Osteocyte (in vitro differentiated cells): Measurements from ENCODE around the gene MAEA. TPM values are rescaled to one million over a fixed set of nuclear protein-coding genes. Genes with fewer than 3 reads are reported as not detected.

Experiments
- DNase-seq: peaks from one replicate; pipeline ENCODE4 v3.0.0; 2021; ENCODE audit warnings: mixed read lengths; ENCODE audit not compliant: unreplicated experiment; ENCODE audit errors: extremely low spot score
- H3K27ac Mint-ChIP-seq: one replicate; pipeline ENCODE4 v1.8.0; 2021; ENCODE audit warnings: mild to moderate bottlenecking, mixed read lengths; ENCODE audit not compliant: unreplicated experiment
- H3K27me3 Mint-ChIP-seq: one replicate; pipeline ENCODE4 v1.8.0; 2021; ENCODE audit warnings: mixed read lengths; ENCODE audit not compliant: unreplicated experiment
- H3K36me3 Mint-ChIP-seq: one replicate; pipeline ENCODE4 v1.8.0; 2021; ENCODE audit warnings: mixed read lengths; ENCODE audit not compliant: unreplicated experiment
- H3K4me1 Mint-ChIP-seq: one replicate; pipeline ENCODE4 v1.8.0; 2021; ENCODE audit warnings: mixed read lengths; ENCODE audit not compliant: unreplicated experiment
- H3K4me3 Mint-ChIP-seq: one replicate; pipeline ENCODE4 v1.8.0; 2021; ENCODE audit warnings: mild to moderate bottlenecking, moderate library complexity, mixed read lengths; ENCODE audit not compliant: unreplicated experiment
- H3K9me3 Mint-ChIP-seq: one replicate; pipeline ENCODE4 v1.8.0; 2021; ENCODE audit warnings: mixed read lengths; ENCODE audit not compliant: unreplicated experiment
- CTCF ChIP-seq: fragments of 200-600 bp; sonication (generic); IDR thresholded peaks from 2 replicates; pipeline ENCODE4 v1.5.0; 2021; ENCODE audit warnings: antibody characterized with exemption, mild to moderate bottlenecking, moderate library complexity
- total RNA-seq: library from RNA; stranded (reverse); gene quantifications from 2 replicates; pipeline ENCODE4 v1.2.1, GENCODE V29; 2021

Gene MAEA
- total RNA-seq, 1 donor from 2014 or later, result 62.9 TPM

- TF ChIP-seq CTCF, result no peak
- Mint-ChIP-seq H3K27ac (no peak overlapping the region), H3K4me1 (no peaks in the 10 kb centered on the region), H3K9me3 (peaks cover 12% of the 10 kb centered on the region), H3K4me3 (no peak overlapping the region), H3K36me3 (peaks cover 7% of the 10 kb centered on the region), H3K27me3 (no peaks in the 10 kb centered on the region)
- peak; percentile 72 for DNase-seq
These were observed 28.4 kb upstream of the MAEA start for GRCh38 chr4:1261107-1261928.

- Mint-ChIP-seq H3K27ac (no peak overlapping the region), H3K4me1 (no peaks in the 10 kb centered on the region), H3K27me3 (no peaks in the 10 kb centered on the region), H3K4me3 (no peak overlapping the region), H3K9me3 (peaks cover 8% of the 10 kb centered on the region), H3K36me3 (peaks cover 18% of the 10 kb centered on the region)
- DNase-seq, result no peak
- no peak for TF ChIP-seq CTCF
These were observed 24.7 kb upstream of the MAEA start for GRCh38 chr4:1264942-1265341.

GRCh38 chr4:1265351-1265750 is 24.3 kb upstream of the MAEA start:
- no peak for DNase-seq
- H3K4me1 Mint-ChIP-seq, result no peaks in the 10 kb centered on the region
- no peak overlapping the region for H3K4me3 Mint-ChIP-seq
- peaks cover 18% of the 10 kb centered on the region for H3K36me3 Mint-ChIP-seq
- peaks cover 8% of the 10 kb centered on the region for H3K9me3 Mint-ChIP-seq
- no peak overlapping the region for H3K27ac Mint-ChIP-seq
- H3K27me3 Mint-ChIP-seq, result no peaks in the 10 kb centered on the region
- TF ChIP-seq CTCF, result no peak

GRCh38 chr4:1266881-1267763 is 22.6 kb upstream of the MAEA start:
- TF ChIP-seq CTCF, result no peak
- H3K4me1 Mint-ChIP-seq, result no peaks in the 10 kb centered on the region
- H3K27me3 Mint-ChIP-seq, result no peaks in the 10 kb centered on the region
- H3K4me3 Mint-ChIP-seq, result no peak overlapping the region
- H3K27ac Mint-ChIP-seq, result no peak overlapping the region
- H3K36me3 Mint-ChIP-seq, result peaks cover 21% of the 10 kb centered on the region
- DNase-seq, result no peak
- H3K9me3 Mint-ChIP-seq, result peaks cover 8% of the 10 kb centered on the region

GRCh38 chr4:1269209-1269608 is 20.5 kb upstream of the MAEA start:
- H3K27me3 Mint-ChIP-seq, result no peaks in the 10 kb centered on the region
- peaks cover 21% of the 10 kb centered on the region for H3K36me3 Mint-ChIP-seq
- H3K4me1 Mint-ChIP-seq, result no peaks in the 10 kb centered on the region
- peaks cover 8% of the 10 kb centered on the region for H3K9me3 Mint-ChIP-seq
- H3K27ac Mint-ChIP-seq, result no peak overlapping the region
- H3K4me3 Mint-ChIP-seq, result no peak overlapping the region
- TF ChIP-seq CTCF, result no peak
- no peak for DNase-seq
